GM12873 (cell line): Measurements from ENCODE around the gene CCDC192.

Source experiments
- TF ChIP-seq, protein P1 (sequence below): IDR thresholded peaks from 2 replicates; pipeline ENCODE4 v1.5.1; 2012; ENCODE audit warnings: low read depth, mild to moderate bottlenecking, moderate library complexity, low read length, control low read depth; ENCODE audit not compliant: insufficient read depth; ENCODE audit errors: missing control alignments

CCDC192 gene

DNA sequence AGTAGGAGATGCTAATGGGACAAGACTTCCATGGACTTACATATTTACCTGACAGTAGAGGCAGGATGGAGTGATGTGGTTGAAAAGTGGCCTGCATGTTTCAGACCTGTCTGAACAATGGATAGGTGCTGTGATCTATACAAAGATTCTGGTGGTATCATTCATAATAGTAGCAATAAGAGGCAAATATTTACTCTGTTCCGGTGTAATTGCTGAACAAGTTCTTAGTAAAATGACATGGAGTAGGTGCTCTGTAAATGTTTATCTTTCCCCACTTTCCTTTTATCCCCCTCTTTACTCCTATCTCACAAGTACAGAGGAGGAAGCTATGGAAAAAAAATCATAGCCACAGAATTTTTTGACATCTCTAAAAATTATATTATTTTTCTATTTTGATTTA is 221.4 kb downstream of the CCDC192 start:
- TF ChIP-seq, protein P1, sequence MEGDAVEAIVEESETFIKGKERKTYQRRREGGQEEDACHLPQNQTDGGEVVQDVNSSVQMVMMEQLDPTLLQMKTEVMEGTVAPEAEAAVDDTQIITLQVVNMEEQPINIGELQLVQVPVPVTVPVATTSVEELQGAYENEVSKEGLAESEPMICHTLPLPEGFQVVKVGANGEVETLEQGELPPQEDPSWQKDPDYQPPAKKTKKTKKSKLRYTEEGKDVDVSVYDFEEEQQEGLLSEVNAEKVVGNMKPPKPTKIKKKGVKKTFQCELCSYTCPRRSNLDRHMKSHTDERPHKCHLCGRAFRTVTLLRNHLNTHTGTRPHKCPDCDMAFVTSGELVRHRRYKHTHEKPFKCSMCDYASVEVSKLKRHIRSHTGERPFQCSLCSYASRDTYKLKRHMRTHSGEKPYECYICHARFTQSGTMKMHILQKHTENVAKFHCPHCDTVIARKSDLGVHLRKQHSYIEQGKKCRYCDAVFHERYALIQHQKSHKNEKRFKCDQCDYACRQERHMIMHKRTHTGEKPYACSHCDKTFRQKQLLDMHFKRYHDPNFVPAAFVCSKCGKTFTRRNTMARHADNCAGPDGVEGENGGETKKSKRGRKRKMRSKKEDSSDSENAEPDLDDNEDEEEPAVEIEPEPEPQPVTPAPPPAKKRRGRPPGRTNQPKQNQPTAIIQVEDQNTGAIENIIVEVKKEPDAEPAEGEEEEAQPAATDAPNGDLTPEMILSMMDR: no peak

DNA sequence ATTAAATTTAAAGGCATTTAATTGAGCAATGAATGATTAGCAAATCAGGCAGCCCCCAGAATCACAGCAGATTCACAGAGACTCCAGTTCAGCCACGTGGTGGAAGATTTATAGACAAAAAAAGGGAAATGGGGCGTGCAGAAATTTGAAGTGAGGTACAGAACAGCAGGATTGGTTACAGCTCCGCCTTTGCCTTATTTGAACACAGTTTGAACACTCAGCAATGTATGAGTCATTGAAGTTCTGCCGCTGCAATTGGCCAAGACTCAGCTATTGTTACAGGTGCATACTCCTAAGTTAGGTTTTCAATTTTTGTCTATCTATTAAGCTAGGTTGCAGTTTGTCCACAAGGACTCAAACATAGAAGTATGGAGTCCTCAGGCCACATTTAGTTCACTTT is 222.7 kb downstream of the CCDC192 start:
- TF ChIP-seq, protein P1: no peak

DNA sequence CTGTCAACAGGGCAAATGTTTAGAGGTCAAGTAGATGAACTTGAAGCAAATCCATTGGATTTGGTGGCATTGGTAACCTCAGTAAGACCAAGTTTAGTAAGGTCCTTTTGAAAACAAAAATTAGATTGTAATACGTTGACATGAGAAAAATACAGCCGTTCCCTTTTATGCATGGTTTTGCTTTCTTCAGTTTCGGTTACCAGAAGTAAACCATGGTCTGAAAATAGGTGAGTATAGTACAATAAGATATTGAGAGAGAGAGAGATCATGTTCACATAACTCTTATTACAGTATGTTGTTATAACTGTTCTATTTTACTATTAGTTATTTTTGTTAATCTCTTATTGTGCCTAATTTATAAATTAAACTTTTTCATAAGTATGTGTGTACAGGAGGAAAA is 223.8 kb downstream of the CCDC192 start:
- TF ChIP-seq, protein P1: no peak

DNA sequence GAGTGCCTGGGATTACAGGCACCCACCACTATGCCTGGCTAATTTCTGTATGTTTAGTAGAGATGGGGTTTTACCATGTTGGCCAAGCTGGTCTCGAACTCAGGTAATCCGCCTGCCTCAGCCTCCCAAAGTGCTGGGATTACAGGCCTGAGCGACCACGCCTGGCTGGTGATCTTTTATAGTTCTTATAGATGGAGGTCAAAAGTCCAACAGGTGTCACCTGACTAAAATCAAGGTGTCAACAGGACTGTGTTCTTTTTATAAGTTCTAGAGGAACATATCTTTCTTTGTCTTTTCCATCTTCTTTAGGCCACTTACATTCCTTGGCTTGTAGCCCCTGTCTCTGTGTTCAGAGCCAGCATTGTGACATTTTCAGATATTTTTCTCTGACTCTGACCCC is 224.9 kb downstream of the CCDC192 start:
- TF ChIP-seq, protein P1: no peak

DNA sequence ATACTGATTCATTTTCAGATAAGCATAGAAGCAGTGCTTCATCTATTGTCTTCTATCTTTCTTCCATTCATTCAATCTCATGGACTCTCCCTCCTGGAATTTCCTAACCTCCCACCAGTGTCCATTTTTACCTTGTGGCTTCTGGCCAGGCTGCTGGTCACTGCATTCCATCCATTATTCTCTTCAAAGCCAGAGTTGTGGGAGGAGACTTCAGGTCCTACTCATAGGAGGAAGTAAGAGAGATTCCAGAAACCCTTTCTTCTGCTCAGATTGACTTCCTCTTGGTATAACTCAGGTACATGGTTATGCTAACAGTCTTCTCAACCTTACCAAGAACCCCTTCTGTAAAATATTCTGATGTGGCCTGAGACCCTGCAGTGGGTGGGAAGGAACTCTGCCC is 227.1 kb downstream of the CCDC192 start:
- TF ChIP-seq, protein P1: no peak

DNA sequence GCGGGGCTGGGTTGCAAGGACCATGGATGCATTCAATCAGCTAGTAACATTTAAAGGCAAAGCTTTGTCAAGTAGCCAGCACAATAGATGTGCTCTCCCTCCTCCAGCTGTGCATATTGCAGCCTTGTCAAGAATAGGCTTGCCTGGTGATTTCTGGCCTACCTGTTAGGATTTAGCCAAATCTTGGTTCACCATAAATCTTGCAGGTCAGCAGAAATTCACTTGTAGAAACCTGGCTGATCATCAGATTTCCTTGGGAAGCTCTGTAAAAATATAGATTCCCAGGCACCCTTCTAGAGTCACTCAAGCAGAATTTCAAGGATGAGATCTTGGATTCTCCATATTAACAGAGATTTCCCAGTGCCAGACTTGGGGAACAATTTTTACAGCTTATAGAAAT is 228.2 kb downstream of the CCDC192 start:
- TF ChIP-seq, protein P1: no peak

DNA sequence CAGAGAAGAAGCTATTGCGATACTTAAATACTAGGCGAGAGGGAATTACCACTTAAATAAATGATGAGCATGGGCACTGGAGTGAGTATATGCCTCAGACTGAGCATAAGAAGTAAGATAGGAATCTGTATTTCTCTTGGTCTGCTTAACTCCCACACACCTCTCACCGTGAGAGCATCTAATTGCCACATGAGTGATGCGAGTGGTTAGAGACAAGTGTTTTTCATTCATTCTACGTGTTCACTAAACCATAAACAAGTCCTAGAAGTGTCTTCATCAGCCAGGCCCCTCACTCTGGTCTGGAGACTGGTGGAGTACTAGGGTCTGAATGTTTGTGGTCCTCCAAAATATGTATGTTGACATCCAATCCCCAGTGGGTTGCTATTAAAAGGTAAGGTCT is 230.2 kb downstream of the CCDC192 start:
- TF ChIP-seq, protein P1: no peak
